Suppressor macrophage (primary cell): ENCODE results near the gene CACNA2D1.

Experiments used
- DNase-seq, 4 experiments: peaks; one replicate each; pipeline ENCODE4 v3.0.0-alpha.2; 2020 to 2022

The CACNA2D1 gene

DNA sequence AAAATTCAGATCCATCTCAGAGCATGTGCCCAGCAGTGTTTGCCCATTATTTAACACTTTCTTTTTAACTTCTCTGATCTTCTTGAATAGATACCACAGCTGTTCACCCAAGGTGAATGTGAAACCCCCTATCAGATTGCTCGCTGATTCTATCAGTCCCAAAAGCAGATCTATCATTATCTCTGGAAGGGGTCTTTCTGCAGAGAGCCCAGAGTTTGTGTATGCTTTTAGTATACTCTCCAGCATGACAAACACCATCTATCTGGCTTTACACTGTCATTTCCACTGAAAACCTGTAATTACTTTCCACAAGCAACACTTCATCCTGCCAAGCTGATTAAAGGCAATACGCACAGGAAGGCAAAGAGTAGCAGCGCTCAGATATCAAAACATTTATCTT lies 168.2 kb downstream of the CACNA2D1 start:
- no peak for DNase-seq

DNA sequence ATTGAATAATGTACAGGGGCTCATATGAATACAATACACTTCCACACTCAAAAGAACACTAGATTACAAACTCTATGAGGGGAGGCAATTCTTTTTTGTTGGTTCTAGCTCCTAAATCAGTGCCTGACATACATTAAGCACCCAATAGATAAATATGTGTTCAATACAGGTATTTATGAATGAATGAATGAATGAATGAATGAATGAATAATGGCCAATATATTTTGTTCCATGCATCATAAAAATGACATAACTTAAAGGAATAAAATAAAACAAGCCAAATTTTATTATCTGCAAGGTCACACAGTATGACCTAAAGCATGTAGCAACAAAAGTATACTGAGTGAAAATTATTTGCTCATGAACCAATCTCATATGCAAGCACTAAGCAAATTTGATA lies 168.9 kb downstream of the CACNA2D1 start:
- DNase-seq, result no peak

DNA sequence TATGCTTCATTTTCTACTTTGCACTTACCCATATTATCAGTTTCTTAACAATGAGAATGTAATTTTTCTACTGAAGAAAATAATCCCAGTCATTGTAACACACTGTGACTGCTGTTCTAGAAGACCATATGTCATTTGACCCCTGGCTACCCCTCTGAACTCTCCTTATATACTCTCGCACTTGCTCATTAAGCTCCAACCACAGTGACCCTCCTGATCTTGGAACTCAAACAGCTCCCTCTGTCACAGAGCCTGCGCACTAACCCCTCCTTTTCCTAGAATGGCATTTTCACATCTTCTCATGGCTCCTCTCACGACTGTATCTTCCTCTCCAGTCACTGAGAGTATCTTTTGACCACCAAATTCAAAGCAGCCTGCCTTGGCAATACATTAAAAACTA lies 169.7 kb downstream of the CACNA2D1 start:
- DNase-seq, result no peak

DNA sequence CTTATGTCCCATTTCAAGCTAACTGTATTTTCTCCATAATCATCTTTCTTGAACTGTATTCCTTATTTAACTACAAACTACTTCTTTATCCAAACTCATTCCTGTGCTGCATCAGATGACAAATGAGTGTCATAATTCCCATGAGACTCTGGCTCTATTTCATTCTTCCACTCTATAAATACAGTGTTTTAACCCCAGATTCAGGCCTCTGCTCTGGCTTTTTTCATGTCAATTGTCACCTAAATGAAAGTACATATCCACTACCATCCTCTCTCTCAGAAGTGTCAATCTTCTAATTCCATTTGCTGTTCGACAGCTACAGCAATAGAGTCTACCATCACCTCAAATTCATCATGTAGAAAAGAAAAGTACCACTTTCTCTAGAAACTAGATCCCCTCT lies 172.7 kb downstream of the CACNA2D1 start:
- DNase-seq, result no peak

DNA sequence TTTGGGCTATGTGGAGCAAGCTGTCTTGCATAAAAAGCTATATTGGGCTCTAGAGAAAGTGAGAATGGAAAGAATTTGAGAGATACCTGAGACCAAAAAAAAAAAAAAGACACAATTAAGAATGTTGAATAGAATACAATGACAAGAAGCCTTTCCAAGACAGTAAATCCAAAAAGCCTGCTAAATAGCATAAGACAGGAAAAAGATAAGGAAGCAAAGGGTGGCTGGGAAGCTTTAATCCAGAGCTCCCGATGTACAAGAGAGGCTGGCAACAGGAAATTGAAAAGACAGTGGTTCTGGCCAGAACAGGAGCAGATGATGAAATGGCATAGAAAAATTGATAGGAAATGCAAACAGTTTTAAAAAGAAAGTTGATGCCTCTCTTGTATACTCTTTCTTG lies 174.9 kb downstream of the CACNA2D1 start:
- no peak for DNase-seq

DNA sequence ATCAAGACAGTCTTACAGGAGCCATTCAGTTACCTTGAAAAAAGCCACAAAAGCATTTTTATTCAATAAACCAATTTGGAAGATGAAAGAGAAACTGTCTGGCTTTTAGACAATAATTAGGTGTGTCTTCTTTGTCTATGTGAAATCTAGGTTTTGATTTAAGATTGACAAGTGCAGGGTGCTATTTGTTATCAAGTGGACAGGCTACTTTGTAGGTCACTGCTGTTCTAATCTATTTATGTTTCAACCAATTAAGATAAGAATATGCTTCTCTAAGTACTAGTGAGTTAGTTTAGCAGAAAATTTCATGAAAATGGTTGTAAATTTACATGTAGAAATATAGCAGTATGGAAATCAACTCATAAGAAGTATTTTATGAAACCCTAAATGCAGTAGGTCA lies 177.5 kb downstream of the CACNA2D1 start:
- no peak for DNase-seq

DNA sequence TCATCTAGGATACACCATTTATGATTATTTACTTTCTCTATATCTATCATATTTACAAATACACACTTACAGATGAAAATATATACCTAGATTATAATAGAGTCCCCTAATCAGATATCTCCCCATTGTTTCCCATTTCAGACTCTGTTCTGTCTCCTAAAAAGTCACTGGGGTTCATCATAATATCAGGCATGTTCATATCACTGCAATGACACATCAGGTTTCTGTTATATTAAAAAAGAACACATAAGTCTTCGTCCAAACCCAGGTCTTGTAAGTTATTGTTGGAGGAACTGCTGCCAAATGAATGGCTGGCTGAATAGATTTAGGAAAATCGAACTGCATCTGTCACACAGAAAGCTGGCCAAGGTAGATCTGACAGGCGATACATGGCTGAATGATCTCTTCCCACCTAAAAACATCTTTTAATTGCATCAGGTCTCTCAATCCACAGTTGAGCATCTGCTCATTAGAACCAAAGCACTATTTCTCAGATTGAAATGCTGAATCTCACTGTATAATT lies 178.7 kb downstream of the CACNA2D1 start:
- no peak for DNase-seq

DNA sequence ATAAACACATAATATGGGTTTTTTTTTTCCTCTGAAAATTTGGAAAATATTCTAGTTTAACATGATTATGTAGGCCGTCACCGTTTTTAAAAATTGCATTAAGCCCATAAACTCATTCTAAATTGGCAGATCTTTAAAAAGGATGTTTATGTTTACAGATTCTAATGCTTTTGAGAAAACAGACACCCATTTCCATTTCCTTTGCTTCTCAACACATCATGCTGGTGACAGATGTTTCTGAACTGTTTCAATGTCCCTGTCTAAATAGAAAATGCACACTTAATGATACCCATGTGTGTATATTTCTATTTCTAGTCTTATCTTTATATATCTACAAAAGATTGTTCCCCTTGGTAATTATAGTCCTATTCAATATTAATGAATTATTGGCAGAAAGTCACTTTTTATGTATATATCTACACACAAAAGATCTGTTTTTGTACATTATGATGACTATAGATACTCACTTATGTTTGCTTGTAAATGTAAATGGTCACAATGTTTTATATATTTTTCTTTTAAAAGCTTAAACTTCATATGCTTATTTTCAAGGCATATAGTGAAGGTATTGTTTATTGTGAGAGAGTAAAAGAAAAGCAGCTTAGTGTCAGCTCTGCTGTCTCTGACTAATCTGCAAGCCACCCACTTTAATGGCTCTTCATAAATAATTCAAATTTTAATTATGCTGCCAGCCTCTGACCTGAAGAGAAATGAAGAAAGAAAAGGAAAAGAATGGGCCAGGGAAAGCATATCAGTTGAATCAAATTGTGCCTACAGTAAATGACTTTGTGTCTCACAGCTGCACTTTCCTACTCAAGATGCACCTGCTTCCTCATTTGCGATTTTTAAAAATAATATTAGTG lies 179.4 kb downstream of the CACNA2D1 start:
- no peak for DNase-seq

DNA sequence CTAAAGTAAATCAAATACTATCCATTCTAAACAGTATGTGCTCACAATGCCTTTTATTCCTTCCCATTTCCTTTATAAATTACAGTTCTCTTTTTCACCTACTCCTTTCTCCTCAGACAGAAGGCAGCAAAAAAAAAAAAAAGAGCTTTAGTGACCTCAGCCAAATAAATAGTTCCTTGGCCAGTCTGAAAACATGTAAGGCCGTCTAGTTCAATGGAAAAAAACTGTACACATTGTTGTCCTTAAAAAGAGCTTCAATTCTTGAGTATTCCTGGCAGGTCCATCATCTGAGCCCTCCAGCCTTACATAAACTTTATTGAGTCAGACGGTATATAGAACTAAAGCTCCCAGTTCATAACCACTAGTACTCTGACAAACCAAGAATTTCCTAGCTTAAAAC lies 185.4 kb downstream of the CACNA2D1 start:
- no peak for DNase-seq

DNA sequence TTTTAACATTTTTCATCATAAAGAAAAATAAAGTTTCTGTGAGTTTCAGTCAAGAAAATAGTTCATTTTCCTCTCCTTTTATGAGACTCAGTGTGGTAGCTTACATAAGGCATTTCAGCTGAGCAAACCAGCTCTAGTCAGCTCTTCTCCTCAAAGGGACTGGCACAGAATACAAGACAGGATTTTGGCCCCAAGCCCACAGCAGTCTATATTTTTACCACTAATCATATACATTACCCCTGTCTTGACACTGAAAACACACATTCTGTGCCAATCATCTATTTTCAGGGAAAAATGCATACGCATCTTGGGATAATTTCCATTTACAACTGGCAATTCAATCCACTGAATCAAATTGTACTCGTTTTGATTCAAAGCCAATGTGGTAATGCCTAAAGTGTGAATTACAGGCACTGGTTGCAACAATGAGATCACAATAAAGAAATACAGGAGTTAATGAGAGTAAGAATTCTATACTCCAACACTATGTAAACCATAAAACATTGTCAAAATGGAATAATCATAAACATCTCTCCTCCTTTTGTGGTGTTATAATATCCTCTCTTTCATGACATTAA lies 186.4 kb downstream of the CACNA2D1 start:
- DNase-seq, result no peak

DNA sequence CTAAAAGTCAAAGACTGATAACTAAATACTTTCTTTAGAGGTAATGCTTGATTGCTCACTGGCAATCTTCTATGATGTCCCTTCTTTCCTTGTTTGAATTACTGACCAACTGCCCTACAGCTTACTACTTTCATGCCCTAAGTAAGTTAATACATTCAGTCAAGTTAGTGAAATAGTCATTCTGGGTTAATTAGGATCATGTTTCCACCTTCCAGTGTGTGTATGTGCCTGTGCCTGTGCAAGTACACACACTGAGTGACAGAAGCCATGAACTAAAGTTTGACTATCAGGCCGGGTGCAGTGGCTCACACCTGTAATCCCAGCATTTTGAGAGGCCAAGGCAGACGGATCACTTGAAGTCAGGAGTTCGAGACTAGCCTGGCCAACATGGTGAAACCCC lies 187.9 kb downstream of the CACNA2D1 start:
- no peak for DNase-seq

DNA sequence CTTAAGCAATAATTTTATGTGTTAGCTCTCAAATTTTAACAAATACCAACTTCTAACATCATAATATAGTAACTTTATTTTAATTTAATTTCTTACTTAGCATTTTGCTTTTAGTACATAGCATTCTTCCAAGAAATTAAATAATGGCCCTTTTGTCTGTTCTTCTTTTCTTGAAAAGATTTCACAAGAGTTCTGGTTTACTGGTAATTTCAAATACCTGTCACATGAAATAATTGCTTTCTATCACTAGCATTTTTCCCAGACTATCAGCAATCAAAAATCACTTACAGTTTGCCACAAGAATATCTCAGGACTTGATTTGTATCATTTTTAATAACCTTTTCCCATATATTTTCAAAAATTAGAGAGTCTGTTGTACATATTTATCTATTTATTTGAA lies 193.0 kb downstream of the CACNA2D1 start:
- no peak for DNase-seq

DNA sequence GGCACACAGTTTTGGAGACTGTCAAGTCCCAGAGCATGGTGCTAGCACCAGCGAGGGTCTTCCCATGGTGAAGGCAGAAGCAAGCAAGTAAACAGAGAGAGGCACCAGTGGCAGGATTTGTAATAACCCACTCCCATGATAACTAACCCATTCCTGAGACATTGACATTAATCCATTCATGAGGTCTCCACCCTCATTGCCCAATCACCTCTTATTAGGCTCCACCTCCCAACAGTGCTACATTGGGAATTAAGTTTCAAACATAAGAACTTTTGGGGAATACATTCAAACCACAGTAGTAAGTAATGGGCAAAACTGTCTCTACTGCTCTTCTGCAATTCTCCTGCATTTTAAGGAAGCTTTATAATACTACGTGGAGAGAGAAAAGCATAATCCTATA lies 193.6 kb downstream of the CACNA2D1 start:
- no peak for DNase-seq

DNA sequence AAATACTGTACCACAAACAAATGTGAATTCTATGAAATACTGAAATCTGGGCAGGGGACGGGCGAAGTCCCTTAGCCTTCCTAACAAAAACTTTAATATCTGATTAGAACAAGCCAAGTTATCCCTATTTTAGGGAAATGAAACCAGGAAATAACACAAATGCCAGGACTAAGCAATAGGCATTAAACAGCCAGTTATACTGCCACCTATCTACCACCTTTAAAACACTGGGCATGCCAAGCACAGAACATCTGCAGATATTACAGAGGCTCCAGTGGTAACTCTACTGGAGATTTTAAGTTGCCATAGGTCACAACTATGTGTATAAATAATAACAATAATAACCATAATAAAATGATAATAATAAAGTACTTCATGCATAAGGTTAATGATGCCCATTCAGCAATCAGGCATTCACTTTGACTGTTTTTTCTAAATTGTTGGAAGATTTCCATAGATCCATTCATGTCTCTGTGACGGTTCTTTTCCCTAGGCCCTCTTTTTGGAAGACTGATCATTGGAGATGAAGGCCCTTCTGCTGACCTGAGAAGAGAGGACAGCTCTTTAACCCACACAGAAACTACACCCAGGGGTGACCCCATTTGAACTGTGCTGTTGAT lies 195.7 kb downstream of the CACNA2D1 start:
- DNase-seq, result peak in 3 of 4 experiments; percentile 16 to 54 (median 47)

DNA sequence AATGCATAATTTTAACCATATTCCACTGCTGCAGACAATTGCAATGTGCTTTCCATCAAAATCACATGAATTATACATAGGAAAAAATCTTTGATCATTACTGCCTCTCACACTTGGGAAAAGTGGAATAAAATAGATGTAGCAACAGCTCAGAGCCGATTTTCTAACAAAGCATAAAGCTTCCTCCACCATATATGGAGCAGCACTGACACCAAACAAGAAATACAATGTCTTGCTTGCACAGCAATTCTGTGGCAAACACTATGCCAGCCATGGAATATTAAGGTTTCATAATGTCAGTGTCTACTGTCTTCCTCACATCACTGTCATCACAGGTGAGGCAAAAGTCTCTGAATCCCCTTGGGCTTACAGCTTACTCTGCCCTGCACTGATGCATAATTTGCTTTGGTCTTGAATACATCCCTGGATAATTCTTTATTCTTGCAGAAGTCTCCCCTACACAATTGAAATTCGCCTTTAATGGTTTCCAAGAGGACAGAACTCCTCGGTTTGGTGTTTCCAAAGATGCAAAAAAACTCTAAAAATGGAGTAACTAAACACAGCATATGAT lies 198.5 kb downstream of the CACNA2D1 start:
- DNase-seq, result no peak

DNA sequence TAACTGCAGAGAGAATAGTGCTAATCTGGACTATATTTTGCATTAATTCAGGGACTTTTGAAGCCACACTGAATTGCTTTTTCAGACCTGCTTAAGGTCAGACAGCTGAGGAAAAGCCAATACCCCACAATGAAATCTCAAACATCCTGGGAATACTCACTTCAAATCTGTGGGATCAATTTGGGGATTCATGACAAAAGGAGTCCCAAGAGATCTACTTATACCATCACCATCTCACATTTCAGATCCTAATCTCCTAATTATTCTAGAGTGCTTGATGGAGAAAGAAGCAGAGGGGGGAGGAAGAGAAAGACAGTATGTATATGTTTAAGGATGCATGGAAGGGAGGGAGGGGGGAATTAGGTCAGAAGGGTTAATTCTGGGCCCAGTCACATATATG lies 202.2 kb downstream of the CACNA2D1 start:
- DNase-seq, result no peak

DNA sequence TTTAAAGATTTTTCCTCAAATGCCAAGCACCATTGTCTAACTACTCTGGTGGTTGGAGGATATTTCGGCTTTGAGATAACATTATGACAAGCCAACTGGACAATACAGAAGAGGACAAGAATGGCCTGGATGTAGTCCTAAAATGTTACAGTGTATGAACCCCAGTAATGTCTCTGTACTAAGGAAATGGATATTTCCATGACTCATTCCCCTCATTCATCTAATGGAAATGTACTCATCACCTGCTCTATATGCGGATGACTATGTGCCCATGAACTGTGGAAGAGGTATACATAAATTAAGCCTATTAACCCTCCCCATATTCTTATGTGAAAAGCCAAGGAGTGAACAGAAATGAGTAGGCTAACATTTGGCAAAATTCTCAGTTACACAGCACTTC lies 207.9 kb downstream of the CACNA2D1 start:
- DNase-seq, result no peak

DNA sequence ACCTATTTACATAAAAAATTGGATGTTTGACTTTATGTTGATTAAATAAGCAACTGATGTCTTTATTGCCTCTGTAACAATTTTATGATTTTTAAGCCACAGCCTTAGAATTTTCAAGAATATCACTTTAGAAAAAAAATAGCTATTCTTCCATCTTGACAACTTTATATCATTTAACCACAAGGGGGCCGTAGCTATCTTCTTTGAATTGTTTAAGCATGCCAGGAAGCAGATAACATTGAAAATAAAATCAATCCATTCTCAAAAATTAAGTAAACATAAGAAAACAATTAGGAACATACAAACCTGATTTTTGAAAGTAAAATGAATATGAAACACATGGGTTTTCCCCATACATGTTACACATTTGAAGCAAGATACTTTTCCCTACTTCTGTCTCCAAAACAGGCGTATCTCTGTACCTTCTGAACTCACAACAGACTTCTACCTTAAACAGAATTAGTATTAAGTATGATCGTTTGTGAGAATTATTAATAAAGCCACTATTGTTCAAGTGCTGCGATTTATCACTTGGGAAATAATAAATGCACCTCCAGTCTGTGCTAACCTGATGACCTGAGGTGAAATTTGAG lies 209.0 kb downstream of the CACNA2D1 start:
- DNase-seq, result peak; percentile 2 to 69 (median 29)

DNA sequence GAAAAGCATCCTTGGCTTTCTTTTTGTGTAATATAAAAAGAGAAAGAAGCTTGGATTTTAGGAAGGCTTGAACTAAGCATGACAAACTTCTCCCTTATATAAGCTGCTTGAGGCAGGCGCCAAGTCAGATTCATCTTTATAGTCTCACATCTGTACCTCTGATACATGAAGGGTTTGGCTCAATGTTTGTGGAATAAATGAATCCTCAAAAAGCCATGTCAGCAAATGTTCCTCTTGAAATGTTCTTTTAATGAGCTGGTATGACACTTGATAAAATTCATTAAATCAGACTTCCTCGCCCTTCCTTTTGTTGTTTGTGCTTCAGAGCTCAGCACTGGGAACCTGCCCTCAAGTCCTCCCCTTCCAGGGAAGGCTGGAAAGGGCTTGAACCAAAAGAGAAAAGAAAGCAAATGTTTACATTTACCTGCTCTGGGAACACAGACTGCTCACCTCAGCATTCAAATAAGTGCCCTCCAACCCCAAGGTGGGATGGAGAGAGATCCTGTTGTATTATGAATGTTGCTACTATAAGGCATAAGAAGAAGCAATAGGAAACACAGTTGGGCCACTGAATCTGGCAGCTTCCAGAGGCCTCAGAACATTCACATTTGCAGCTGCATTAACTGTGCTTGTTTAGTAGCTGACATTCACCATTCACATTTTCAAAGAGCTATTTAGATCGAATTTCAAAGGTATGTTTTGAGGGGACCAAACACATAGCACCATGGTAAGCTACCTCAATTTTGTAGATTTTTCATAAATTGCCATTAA lies 212.6 kb downstream of the CACNA2D1 start:
- no peak for DNase-seq

DNA sequence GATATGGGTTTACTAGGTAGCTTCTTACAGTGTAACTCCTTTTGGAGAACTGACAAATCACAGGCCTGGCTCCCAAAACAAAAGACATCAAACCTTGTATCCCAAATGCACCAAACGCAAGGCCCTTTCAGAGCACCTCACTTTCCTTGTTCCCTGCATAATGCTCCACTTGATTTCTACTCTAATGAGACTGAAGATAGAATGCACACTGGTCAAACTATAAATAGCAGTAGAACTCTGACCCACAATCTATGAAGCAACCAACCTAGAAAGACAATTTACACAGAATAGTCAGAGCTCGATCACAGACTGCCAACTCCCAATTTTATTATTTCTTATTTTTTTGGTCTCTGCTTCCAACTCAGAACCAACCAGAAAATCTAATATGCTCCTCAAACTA lies 214.4 kb downstream of the CACNA2D1 start:
- no peak for DNase-seq

DNA sequence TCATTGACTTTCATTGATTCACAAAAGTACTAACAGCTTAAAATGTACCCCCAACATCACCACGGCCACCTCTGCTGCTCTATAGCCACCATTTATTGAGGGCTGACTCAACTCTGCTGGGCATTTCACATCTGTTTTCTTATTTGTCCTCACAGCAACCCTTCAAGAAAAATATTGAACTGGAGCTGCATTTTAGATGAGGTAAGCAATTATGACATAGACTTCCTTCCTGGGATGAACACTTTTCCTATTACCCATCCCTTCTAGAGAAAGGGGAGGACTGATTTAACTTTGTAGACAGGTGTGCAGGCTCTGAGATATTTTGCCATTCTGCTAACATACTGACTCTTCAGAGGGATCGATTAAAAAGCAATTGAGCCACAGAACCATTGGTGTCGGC lies 217.4 kb downstream of the CACNA2D1 start:
- no peak for DNase-seq

DNA sequence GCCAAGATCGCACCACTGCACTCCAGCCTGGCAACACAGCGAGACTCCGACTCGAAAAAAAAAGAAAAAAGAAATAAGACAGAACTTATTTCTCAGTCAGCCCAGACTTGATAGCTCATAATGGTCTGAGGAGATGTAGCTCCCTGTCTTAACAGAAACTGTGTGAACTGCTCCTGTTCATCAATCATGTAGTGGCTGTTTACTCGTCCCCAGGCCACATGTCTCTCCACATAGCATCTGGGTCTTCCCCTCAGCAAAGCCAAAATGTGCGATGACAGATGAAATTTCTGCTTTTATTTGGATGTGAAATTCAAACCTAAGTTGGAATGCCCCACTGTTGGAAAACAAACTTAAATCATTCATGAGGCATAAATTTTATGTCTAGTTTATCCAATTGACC lies 219.0 kb downstream of the CACNA2D1 start:
- no peak for DNase-seq
